OCI-LY7 (cell line): ENCODE results near the gene RHOA.

ENCODE experiments used
- CTCF ChIP-seq: fragments of 200-600 bp; sonication (generic); conservative IDR thresholded peaks from 2 replicates; pipeline ENCODE4 v1.5.1; 2014; ENCODE audit warnings: mild to moderate bottlenecking, antibody characterized with exemption, low read length, moderate library complexity, mixed read lengths
- EZH2phosphoT487 ChIP-seq: fragments of 200-600 bp; sonication (generic); IDR thresholded peaks from 2 replicates; pipeline ENCODE4 v1.6.1; 2018; ENCODE audit warnings: low read depth, borderline replicate concordance, mild to moderate bottlenecking, mixed run types, antibody characterized with exemption, low read length, moderate library complexity, mixed read lengths

- no peak for TF ChIP-seq CTCF
- no peak for TF ChIP-seq EZH2phosphoT487
Observed at GRCh38 chr3:49346797-49347251, 65.0 kb downstream of the RHOA start.
